Right lobe of liver (tissue), 6 donors: Measurements from ENCODE around the gene NSUN3. TPM values are rescaled to one million over a fixed set of nuclear protein-coding genes. Genes with fewer than 3 reads are reported as not detected.

Experiments
- ATAC-seq, 4 donors: fragments of 200-7000 bp; cut with Tn5 transposase; one replicate each; pipeline ENCODE4 v1.9.1; 2020; ENCODE audit warnings: mild to moderate bottlenecking in 4 of 4, moderate library complexity in 4 of 4
- DNase-seq, 3 donors: peaks; one replicate each; pipeline ENCODE4 v3.0.0-alpha.2; 2020
- H3K27ac ChIP-seq, 3 donors: fragments of 200-600 bp; one replicate each; pipeline ENCODE4 v1.8.0; 2022
- H3K27me3 ChIP-seq, 2 donors: fragments of 200-600 bp; one replicate each; pipeline ENCODE4 v1.8.0; 2022
- H3K36me3 ChIP-seq, 4 donors: fragments of 200-600 bp; sonication (generic) in 1 of 4; one replicate each; pipeline versions ENCODE4 v1.5.1 to v1.8.0; 2017 to 2022; ENCODE audit warnings: control low read depth in 1 of 4
- H3K4me1 ChIP-seq, 4 donors: fragments of 200-600 bp; sonication (generic) in 1 of 4; one replicate each; pipeline versions ENCODE4 v1.5.1 to v1.8.0; 2017 to 2022; ENCODE audit warnings: control low read depth in 1 of 4
- H3K4me3 ChIP-seq, 3 donors: fragments of 200-600 bp; one replicate each; pipeline ENCODE4 v1.8.0; 2022
- H3K9me3 ChIP-seq, 4 donors: fragments of 200-600 bp; sonication (generic) in 1 of 4; one replicate each; pipeline versions ENCODE4 v1.5.1 to v1.8.0; 2017 to 2022; ENCODE audit warnings: control low read depth in 1 of 4
- POLR2A ChIP-seq: fragments of 450-650 bp; IDR thresholded peaks from one replicate; pipeline ENCODE4 v1.6.1; 2017; ENCODE audit warnings: antibody characterized with exemption, mild to moderate bottlenecking
- WGBS: methylation state at CpG from one replicate; pipeline ENCODE4 v1.1.6; 2018; ENCODE audit warnings: low coverage, low lambda C conversion rate; ENCODE audit not compliant: insufficient coverage; ENCODE audit errors: missing lambda C conversion rate; 5-methylcytosine and 5-hydroxymethylcytosine counted together
- intact Hi-C, 2 donors: fragments of 100-400 bp; cut with DNase I; formaldehyde crosslinking; loops; one replicate each; pipeline versions ENCODE4 v1.11.2 to v1.14.1; 2022
- total RNA-seq, 6 experiments: library from RNA; depleted of rRNA in 2 of 6; stranded (reverse); fragments of >200 nt in 2 of 6; fragmentation: NEBNext Ultra II Directional in 3 of 6; extraction: Animal tissue kit (Norgen Biotek cat#: 25700) in 3 of 6; gene quantifications; one replicate each; pipeline versions ENCODE4 v1.1.0 to v1.2.4, GENCODE V29; 2016 to 2023
- TF ChIP-seq, protein P1 (sequence below), 4 donors: fragments of 200-600 bp in 3 of 4; fragments of 450-650 bp in 1 of 4; IDR thresholded peaks; one replicate each; pipeline versions ENCODE4 v1.5.1 to v1.8.0; 2016 to 2022; ENCODE audit warnings: antibody characterized with exemption in 4 of 4, mild to moderate bottlenecking in 2 of 4
- donor health status: DM: no; HTN: yes; CAD: no.
- donor health status: DM: no; HTN: no; CAD: no.
- donor health status: DM: no; HTN: no; CAD: no.
- donor health status: DM: no; HTN: yes; CAD: no.
- donor health status: DM: no; HTN: yes; CAD: no.

The NSUN3 gene
- total RNA-seq, 6 experiments from 2014 or later, result 4.9 to 6.2 (median 5.6) TPM

DNA sequence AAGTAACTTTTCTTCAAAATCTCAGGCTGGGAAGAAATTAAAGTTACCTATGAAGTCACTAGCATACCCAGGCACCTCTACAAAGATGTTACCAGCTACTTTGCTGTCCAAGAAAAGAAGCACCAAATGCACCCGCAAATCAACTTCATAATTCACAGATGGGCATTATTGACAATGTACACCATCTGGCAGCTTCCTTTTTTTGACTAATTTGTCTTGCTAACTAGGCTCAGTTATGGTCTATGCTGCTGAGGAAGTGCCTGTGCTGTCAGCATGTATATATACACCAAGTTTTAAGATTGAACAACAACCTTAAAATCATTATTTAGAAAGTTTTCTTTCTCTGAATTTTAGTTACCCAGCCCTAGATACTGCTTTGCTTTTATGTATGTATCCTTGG is 93.8 kb downstream of the NSUN3 start:
- ATAC-seq (no peak), DNase-seq (no peak)
- H3K27ac ChIP-seq, result no peak overlapping the region
- intact Hi-C loops, result no loop called here
- no peaks in the 10 kb centered on the region for H3K27me3 ChIP-seq
- TF ChIP-seq POLR2A, result no peak
- TF ChIP-seq, protein P1, sequence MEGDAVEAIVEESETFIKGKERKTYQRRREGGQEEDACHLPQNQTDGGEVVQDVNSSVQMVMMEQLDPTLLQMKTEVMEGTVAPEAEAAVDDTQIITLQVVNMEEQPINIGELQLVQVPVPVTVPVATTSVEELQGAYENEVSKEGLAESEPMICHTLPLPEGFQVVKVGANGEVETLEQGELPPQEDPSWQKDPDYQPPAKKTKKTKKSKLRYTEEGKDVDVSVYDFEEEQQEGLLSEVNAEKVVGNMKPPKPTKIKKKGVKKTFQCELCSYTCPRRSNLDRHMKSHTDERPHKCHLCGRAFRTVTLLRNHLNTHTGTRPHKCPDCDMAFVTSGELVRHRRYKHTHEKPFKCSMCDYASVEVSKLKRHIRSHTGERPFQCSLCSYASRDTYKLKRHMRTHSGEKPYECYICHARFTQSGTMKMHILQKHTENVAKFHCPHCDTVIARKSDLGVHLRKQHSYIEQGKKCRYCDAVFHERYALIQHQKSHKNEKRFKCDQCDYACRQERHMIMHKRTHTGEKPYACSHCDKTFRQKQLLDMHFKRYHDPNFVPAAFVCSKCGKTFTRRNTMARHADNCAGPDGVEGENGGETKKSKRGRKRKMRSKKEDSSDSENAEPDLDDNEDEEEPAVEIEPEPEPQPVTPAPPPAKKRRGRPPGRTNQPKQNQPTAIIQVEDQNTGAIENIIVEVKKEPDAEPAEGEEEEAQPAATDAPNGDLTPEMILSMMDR (IDR thresholded peaks at IDR 0.05), result no peak
- 57% methylated on average over 1 of the region's 1 CpG for WGBS
- no peaks in the 10 kb centered on the region for H3K36me3 ChIP-seq
- no peaks in the 10 kb centered on the region for H3K9me3 ChIP-seq
- H3K4me3 ChIP-seq, result no peak overlapping the region
- H3K4me1 ChIP-seq, result no peaks in the 10 kb centered on the region

GRCh38 chr3:94158512-94158911 is 95.7 kb downstream of the NSUN3 start:
- ATAC-seq, result no peak
- H3K9me3 ChIP-seq, result no peaks in the 10 kb centered on the region
- intact Hi-C loops, result no loop called here

DNA sequence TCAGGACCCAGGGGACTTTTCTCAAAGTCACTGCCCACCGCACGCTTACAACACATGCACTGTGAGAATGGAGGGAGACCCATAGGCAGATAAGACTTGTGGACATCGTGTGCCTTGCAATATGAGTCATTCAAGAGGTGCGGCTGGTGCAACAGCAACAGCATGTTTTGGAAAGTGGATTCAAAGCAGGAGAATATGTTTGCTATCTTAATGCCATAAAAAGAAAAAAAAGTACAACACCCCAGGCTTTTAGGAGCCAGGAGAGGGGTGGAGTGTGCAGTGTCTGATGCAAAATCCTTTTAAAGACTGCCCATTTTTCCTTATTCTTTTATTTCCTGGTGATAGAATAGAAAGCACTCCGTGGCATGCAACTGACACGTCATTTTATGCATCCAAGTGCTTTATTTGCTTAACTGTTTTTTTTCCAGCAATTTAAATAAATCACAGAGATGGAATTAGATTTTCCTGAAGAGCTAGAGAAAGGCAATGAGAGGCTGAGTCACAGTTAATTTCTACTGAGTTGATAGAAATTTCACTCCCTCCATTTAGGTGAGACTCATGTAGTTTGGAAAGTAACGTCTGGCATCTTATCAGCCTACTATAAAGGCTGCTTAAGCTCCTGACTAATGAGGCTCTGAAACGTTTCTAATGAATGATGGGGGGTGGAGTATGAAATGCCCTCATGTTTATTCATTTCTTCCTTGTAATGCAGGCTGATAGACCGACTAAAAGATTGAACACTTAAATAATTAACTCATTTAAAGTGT is 96.4 kb downstream of the NSUN3 start:
- intact Hi-C loops, result no loop called here
- Histone ChIP-seq H3K27ac (no peak overlapping the region), H3K4me1 (no peaks in the 10 kb centered on the region), H3K4me3 (no peak overlapping the region), H3K36me3 (no peaks in the 10 kb centered on the region), H3K27me3 (no peaks in the 10 kb centered on the region), H3K9me3 (no peaks in the 10 kb centered on the region)
- DNase-seq, result no peak
- no peak for ATAC-seq
- 43% methylated on average over 9 of the region's 9 CpGs for WGBS
- TF ChIP-seq, protein P1 (IDR thresholded peaks at IDR 0.05), result no peak
- TF ChIP-seq POLR2A, result no peak

More at GRCh38 chr3:94158512-94158911, 95.7 kb downstream of the NSUN3 start:
- H3K27ac ChIP-seq, result no peak overlapping the region
- H3K27me3 ChIP-seq, result no peaks in the 10 kb centered on the region
- no peak for TF ChIP-seq POLR2A
- TF ChIP-seq, protein P1 (IDR thresholded peaks at IDR 0.05), result no peak
- no peaks in the 10 kb centered on the region for H3K36me3 ChIP-seq
- H3K4me3 ChIP-seq, result no peak overlapping the region
- H3K4me1 ChIP-seq, result no peaks in the 10 kb centered on the region
- WGBS, result 62% methylated on average over 4 of the region's 4 CpGs
- DNase-seq, result no peak

GRCh38 chr3:94162700-94163099 is 99.8 kb downstream of the NSUN3 start:
- ATAC-seq, result no peak
- Histone ChIP-seq H3K36me3 (no peaks in the 10 kb centered on the region), H3K27me3 (no peaks in the 10 kb centered on the region), H3K4me3 (no peak overlapping the region), H3K27ac (no peak overlapping the region), H3K4me1 (no peaks in the 10 kb centered on the region), H3K9me3 (no peaks in the 10 kb centered on the region)
- TF ChIP-seq, protein P1 (IDR thresholded peaks at IDR 0.05), result no peak
- no peak for TF ChIP-seq POLR2A
- intact Hi-C loops, result no loop called here
- no peak for DNase-seq
- WGBS, result 46% methylated on average over 3 of the region's 3 CpGs
